ENCODE results near the gene ID3.

DNA sequence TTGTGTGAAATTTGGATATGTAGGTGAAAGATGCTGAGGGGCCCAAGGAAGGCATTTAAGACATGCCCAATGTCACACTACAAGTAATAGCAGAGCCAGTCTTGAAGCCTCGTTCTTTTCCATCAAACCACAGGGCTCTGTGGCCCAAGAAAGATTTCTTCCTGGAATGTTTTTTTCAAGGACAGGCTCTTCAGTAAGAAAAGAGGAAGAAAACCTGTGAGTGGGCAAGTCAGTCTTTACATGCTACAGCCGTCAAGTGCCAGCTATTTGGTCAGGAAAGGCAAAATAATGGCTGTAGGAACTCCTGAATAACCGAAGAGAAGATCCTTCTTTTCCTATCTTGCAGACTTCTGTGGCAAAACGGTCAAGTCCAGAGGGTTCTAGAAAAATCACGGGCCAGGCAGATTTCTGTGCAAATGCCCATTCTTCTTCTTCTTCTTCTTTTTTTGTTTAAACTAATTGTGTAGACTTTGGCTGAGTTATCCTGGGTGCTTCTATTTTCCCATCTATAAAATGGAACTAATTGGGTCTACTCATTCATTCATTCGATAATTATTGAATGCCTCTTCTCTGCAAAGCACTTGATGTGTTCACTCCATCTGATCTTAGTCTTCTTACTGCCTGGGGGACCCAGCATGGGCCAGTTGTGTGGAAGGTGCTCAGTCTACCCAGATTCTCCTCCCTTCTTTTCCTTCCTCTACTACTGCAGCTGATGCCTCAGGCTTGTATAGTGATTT is 1.9 kb upstream of the ID3 start:
- TF ChIP-seq GABPA (IDR thresholded peaks at IDR 0.05; ENCODE audit: low read depth) (no peak), NRF1 (IDR thresholded peaks at IDR 0.05; ENCODE audit: low read depth, low read length) (no peak), SMC3 (IDR thresholded peaks at IDR 0.05; ENCODE audit: low read depth, low read length) (no peak), USF1 (IDR thresholded peaks at IDR 0.05; ENCODE audit: borderline replicate concordance, low read depth) (no peak)
- TF ChIP-seq, protein P1, sequence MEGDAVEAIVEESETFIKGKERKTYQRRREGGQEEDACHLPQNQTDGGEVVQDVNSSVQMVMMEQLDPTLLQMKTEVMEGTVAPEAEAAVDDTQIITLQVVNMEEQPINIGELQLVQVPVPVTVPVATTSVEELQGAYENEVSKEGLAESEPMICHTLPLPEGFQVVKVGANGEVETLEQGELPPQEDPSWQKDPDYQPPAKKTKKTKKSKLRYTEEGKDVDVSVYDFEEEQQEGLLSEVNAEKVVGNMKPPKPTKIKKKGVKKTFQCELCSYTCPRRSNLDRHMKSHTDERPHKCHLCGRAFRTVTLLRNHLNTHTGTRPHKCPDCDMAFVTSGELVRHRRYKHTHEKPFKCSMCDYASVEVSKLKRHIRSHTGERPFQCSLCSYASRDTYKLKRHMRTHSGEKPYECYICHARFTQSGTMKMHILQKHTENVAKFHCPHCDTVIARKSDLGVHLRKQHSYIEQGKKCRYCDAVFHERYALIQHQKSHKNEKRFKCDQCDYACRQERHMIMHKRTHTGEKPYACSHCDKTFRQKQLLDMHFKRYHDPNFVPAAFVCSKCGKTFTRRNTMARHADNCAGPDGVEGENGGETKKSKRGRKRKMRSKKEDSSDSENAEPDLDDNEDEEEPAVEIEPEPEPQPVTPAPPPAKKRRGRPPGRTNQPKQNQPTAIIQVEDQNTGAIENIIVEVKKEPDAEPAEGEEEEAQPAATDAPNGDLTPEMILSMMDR (IDR thresholded peaks at IDR 0.05) = no peak
